ENCODE results near the gene MPHOSPH9. TPM values are rescaled to one million over a fixed set of nuclear protein-coding genes. Genes with fewer than 3 reads are reported as not detected.
A peak's percentile ranks its signal among the peaks of the same experiment; 100 is the strongest.

The MPHOSPH9 gene
- total and polyA plus RNA-seq, 2 of the 13 experiments (the other 11 are each of a cell fraction or from before 2014, with no cell fraction given): 20.3 to 63.4 TPM

- TF ChIP-seq GFI1 (CRISPR knock-in tag; IDR thresholded peaks at IDR 0.05; ENCODE audit: borderline replicate concordance): peak; percentile 50; the same call in 1 of the 2 replicates
- no peak for TF ChIP-seq FOXC1 (CRISPR knock-in tag; IDR thresholded peaks at IDR 0.05; ENCODE audit: borderline replicate concordance)
- TF ChIP-seq CREM (IDR thresholded peaks at IDR 0.05): peak; percentile 49; the same call in 1 of the 2 replicates
- no peak for TF ChIP-seq CREM (CRISPR knock-in tag; IDR thresholded peaks at IDR 0.05)
- no peak for TF ChIP-seq KLF6 (CRISPR knock-in tag; IDR thresholded peaks at IDR 0.05)
- TF ChIP-seq EP300 (IDR thresholded peaks at IDR 0.05; ENCODE audit: low read depth in 2 of 2, low read length in 2 of 2): peak; percentile 6 to 64; a peak in 1 of 4 replicates
- TF ChIP-seq EP300 (CRISPR knock-in tag; IDR thresholded peaks at IDR 0.05; ENCODE audit: borderline replicate concordance): no peak
- TF ChIP-seq STAT5B (CRISPR knock-in tag; IDR thresholded peaks at IDR 0.05): no peak
- peak; percentile 69; the same call in 1 of the 2 replicates for TF ChIP-seq KLF11 (CRISPR knock-in tag; IDR thresholded peaks at IDR 0.05)
- no peak for TF ChIP-seq ZNF317 (CRISPR knock-in tag; IDR thresholded peaks at IDR 0.05)
- no peak for TF ChIP-seq GLMP (CRISPR knock-in tag; IDR thresholded peaks at IDR 0.05; ENCODE audit: borderline replicate concordance)
- no peak for TF ChIP-seq CEBPZ (IDR thresholded peaks at IDR 0.05; ENCODE audit: low read length)
- no peak for TF ChIP-seq JUND (CRISPR knock-in tag; IDR thresholded peaks at IDR 0.05)
- peak; percentile 54 for TF ChIP-seq HNF4A (CRISPR knock-in tag; IDR thresholded peaks at IDR 0.05)
- TF ChIP-seq CAMTA2 (CRISPR knock-in tag; IDR thresholded peaks at IDR 0.05; ENCODE audit: borderline replicate concordance): 0 out of 2 replicates have a peak, but pooled peaks have one; percentile 35
- TF ChIP-seq, protein P1, sequence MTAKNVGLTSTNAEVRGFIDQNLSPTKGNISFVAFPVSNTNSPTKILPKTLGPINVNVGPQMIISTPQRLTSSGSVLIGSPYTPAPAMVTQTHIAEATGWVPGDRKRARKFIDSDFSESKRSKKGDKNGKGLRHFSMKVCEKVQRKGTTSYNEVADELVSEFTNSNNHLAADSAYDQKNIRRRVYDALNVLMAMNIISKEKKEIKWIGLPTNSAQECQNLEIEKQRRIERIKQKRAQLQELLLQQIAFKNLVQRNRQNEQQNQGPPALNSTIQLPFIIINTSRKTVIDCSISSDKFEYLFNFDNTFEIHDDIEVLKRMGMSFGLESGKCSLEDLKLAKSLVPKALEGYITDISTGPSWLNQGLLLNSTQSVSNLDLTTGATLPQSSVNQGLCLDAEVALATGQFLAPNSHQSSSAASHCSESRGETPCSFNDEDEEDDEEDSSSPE (CRISPR knock-in tag; IDR thresholded peaks at IDR 0.05): peak; percentile 43; the same call in 1 of the 2 replicates
- no peak for TF ChIP-seq CBX2 (IDR thresholded peaks at IDR 0.05; ENCODE audit: low read depth, low read length)
- TF ChIP-seq CBX2 (CRISPR knock-in tag; IDR thresholded peaks at IDR 0.05; ENCODE audit: low read depth): no peak
- no peak for TF ChIP-seq NRL (CRISPR knock-in tag; IDR thresholded peaks at IDR 0.05; ENCODE audit: borderline replicate concordance)
- 0 out of 2 replicates have a peak, but pooled peaks have one; percentile 48 for TF ChIP-seq ZNF510 (CRISPR knock-in tag; IDR thresholded peaks at IDR 0.05; ENCODE audit: low read depth)
- TF ChIP-seq HNRNPLL (IDR thresholded peaks at IDR 0.05; ENCODE audit: low read depth, low read length, poor library complexity, severe bottlenecking): peak; percentile 75
- peak; percentile 60 for TF ChIP-seq CSRNP1 (CRISPR knock-in tag; IDR thresholded peaks at IDR 0.05)
- TF ChIP-seq NCOA2 (CRISPR knock-in tag; IDR thresholded peaks at IDR 0.05): peak; percentile 63; the same call in 1 of the 2 replicates
- TF ChIP-seq POLR2A (IDR thresholded peaks at IDR 0.05; ENCODE audit: insufficient read depth in 1 of 2, low read depth in 2 of 2, low read length in 2 of 2): peak; percentile 12 to 37; a peak in 1 of 4 replicates
These were observed 37.5 kb upstream of the MPHOSPH9 start (continued) for GRCh38 chr12:123270214-123271000.
